ENCODE data around the gene DPYD.

DNA sequence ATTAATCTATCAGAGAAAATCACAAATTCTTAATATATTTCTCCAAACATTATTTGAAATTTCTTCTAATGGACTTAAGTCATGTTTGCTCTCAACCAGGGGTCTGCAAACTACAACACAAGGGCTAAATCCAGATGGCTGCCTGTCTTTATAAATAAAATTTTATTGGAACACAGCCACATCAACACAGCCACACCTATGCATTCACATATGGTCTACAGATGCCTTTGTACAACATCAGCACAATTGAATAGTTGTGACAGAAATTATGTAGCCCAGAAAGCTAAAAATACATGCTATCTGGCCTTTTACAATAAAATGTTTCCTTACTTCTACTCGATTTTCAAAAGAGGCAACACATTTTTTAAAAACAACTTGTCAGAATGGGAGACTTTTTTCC, 103.9 kb downstream of the DPYD start:
- TF ChIP-seq, protein P1, sequence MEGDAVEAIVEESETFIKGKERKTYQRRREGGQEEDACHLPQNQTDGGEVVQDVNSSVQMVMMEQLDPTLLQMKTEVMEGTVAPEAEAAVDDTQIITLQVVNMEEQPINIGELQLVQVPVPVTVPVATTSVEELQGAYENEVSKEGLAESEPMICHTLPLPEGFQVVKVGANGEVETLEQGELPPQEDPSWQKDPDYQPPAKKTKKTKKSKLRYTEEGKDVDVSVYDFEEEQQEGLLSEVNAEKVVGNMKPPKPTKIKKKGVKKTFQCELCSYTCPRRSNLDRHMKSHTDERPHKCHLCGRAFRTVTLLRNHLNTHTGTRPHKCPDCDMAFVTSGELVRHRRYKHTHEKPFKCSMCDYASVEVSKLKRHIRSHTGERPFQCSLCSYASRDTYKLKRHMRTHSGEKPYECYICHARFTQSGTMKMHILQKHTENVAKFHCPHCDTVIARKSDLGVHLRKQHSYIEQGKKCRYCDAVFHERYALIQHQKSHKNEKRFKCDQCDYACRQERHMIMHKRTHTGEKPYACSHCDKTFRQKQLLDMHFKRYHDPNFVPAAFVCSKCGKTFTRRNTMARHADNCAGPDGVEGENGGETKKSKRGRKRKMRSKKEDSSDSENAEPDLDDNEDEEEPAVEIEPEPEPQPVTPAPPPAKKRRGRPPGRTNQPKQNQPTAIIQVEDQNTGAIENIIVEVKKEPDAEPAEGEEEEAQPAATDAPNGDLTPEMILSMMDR (IDR thresholded peaks at IDR 0.05), result no peak
- no peak for TF ChIP-seq TEAD4 (IDR thresholded peaks at IDR 0.05; ENCODE audit: borderline replicate concordance, insufficient read depth)
- TF ChIP-seq ELF1 (IDR thresholded peaks at IDR 0.05), result no peak
- TF ChIP-seq RAD21 (IDR thresholded peaks at IDR 0.05; ENCODE audit: low read length), result no peak; the same call in 1 of the 2 replicates
